GM18519 (cell line): Measurements from ENCODE around the gene LILRA1.
"Not testable (repeated sequence)": the region's sequence is repeated elsewhere in the genome, so short reads cannot be mapped to it uniquely, and the experiment has no call there.

Source experiments
- ATAC-seq: cut with Tn5 transposase; IDR thresholded peaks from one replicate; pipeline ENCODE4 v1.9.1; 2021; ENCODE audit warnings: mild to moderate bottlenecking, moderate library complexity; ENCODE audit not compliant: unreplicated experiment, low FRiP score

The LILRA1 gene

DNA sequence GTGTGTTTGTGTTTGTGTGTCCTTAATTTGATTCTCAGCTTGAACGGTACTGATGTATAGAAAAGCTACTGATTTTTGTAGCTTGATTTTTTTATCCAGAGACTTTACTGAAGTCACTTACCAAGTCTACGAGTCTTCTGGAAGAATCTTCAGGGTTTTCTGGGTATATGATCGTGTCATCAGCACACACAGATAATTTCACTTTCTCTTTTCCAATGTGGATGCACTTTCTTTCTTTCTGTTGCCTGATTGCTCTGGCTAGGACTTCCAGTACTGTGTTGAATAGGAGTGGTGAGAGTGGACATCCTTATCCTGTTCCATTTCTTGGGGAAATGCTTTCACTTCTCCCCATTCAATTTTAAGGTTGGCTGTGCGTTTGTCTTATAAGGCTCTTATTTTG is 29.0 kb downstream of the LILRA1 start:
- no peak for ATAC-seq

GRCh38 chr19:54624234-54624633 is 30.8 kb downstream of the LILRA1 start:
- not testable (repeated sequence) for ATAC-seq

DNA sequence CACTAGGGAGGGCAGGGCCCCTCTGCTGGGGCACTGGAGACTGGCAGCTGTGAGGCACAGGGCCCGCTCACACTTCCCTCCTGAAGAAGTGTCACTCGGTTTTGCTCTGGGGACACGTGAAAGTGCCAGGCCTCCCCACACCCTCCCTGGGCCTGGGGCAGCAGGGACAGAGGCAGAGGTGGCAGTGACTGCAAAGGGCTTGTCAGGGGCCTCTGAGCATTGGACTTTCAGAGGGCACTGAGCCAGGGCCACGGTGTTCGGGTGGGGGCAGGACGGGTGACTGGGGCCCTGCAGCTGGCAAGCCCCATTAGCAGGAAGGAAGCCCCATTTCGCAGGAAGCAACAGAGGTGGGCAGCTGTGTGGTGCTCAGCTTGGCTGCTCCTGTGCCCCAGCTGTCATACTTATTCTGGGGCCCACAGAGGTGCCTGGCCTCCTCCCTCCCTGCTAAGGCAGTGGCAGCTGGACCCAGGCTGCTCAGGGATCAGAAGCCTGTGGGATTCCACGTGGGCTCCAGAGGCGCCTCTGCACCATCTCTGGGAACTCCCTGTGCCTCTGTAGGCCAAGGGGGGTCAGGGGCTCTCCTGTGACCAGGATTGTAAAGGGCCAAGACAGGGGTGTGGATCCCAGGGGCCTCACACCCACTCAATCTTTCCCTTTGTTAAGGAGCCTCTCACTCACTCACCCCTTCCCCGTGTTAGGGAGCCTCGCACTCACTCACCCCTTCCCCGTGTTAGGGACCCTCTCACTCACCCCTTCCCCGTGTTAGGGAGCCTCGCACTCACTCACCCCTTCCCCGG is 31.7 kb downstream of the LILRA1 start:
- not testable (repeated sequence) for ATAC-seq

DNA sequence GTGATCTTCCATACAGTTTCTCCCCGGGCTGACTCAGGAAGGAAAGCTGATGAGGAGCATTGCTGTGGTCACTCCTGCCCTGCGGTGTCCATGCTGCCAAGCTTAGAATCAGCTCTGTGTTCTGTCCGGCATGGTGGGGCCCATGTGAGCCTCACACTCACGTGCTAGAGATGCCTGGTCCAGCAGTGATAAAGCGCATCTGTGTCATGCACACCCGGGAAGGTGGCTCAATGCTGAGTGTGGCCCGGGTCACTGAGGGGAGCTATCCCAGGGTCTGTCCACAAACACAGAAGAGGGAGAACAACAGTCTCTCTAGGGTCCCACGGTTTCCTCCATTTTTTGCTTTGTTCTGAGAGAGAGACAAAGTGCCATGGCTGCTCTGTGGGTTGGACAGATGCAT is 33.3 kb downstream of the LILRA1 start:
- no peak for ATAC-seq

GRCh38 chr19:54627912-54628311 is 34.5 kb downstream of the LILRA1 start:
- not testable (repeated sequence) for ATAC-seq

DNA sequence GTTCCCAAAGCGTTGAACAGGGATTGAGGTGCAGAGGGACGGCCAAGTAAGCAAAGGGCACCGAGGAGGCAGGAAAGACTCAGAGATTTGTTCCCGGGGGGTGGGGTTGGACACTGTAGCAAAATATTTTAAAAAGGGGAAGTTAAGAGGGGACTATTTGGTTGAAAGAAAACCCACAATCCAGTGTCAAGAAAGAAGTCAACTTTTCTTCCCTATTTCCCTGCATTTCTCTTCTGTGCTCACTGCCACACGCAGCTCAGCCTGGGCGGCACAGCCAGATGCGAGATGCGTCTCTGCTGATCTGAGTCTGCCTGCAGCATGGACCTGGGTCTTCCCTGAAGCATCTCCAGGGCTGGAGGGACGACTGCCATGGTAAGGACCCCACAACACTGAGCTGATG is 36.8 kb downstream of the LILRA1 start, which contains the start of gene LILRB1:
LILRB1 (plus strand) TSS at position 223 of the 400 bp plus-strand sequence. CDS start 590 bp downstream, outside the sequence.
- not testable (repeated sequence) for ATAC-seq

DNA sequence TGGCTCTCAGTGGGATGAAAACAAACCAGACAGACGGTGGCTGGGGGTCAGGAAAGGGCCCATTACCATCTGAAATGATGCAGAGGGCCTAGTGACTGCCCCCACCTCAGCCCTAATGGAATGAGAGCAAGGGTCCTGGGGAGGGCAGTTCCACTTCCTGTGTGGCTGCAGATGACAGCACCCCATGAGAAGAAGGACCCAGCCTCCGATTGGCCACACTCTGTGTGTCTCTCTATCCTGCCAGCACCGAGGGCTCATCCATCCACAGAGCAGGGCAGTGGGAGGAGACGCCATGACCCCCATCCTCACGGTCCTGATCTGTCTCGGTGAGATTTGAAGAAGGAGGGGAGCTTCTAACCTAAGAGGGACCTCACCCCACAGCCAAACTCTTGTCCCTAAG is 37.4 kb downstream of the LILRA1 start:
- ATAC-seq, result no peak

- ATAC-seq, result not testable (repeated sequence)
Measured at GRCh38 chr19:54631489-54632337, 38.3 kb downstream of the LILRA1 start.

DNA sequence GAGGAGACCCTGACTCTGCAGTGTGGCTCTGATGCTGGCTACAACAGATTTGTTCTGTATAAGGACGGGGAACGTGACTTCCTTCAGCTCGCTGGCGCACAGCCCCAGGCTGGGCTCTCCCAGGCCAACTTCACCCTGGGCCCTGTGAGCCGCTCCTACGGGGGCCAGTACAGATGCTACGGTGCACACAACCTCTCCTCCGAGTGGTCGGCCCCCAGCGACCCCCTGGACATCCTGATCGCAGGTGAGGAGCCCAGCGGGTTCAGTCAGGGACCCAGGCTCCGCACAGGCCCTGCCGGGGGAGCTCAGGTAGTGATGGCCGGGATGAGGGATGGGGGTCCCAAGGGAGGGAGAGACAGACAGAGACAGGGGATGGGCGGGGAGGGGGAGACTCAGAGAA is 39.1 kb downstream of the LILRA1 start:
- not testable (repeated sequence) for ATAC-seq

DNA sequence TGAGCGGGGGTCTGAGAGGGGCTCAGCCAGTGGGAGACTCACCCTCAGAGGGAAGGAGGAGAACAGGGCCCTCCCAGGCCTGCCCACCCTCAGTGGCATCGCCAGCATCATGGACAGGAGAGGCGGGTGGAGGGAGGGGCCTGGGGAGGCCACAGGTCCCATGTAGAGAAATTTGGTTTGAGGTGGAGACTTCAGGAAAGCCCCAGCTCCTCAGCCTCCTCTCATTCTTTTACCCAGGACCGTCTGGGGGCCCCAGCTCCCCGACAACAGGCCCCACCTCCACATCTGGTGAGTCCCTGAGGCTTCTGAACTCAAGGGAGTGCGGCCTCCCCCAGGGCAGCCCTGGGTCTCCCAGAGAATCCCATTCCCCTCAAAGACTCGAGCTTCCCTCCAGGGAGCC is 40.0 kb downstream of the LILRA1 start:
- no peak for ATAC-seq

DNA sequence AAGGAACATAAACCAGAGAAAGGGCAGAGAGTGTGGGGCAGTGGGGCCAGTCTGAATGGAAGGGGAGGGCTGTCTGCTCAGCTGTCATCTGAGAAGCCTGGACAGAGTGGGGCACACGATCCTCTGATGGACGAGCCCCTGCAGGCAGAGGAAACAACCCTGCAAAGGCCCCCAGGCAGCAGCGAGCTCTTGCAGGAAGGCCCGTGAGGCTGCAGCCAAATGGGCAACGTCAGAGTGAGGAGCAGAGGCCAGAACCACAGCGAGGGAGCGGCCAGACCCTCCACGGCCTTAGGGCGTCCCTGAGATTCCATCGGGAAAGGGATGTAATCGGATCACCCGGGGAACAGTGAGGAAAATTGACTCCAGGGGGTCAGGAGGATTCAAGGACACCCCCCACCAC is 42.6 kb downstream of the LILRA1 start:
- ATAC-seq, result not testable (repeated sequence)

DNA sequence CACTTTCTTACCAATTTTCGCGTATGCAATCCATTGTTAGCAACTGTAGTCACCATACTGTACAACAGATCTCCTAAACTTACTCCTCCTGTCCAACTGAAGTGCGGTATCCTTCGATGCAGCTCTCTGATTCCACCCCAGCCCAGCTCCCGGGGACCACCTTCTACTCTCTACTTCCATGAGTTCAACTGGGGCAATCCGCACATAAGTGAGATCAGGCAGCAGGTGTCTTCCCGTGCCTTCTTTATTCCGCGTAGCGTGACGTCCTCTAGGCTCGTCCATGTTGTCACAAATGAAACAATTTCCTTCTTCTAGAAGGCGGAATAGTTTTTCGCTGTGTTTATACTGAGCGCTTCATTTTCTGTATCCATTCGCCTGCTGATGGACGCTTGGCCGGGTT is 45.3 kb downstream of the LILRA1 start:
- no peak for ATAC-seq

DNA sequence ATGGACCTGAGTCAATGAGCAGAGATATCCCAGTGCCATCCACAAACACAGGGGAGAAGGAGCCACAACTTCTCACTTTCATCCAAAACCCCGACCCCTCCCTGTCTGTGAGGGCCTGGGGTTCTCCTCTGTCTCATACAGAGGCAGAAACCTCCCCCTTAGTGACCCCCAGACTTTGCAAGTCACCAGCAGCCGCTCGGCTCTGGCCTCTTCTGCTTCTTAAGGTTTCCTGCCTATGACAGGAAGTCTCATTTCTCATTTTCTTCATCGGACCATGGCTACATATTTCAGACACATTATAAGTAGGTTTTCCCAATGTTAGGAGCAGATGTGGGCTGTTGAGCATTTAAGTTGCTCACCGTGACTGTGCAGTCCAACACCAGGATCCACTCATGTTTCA is 49.5 kb downstream of the LILRA1 start:
- ATAC-seq, result not testable (repeated sequence)

DNA sequence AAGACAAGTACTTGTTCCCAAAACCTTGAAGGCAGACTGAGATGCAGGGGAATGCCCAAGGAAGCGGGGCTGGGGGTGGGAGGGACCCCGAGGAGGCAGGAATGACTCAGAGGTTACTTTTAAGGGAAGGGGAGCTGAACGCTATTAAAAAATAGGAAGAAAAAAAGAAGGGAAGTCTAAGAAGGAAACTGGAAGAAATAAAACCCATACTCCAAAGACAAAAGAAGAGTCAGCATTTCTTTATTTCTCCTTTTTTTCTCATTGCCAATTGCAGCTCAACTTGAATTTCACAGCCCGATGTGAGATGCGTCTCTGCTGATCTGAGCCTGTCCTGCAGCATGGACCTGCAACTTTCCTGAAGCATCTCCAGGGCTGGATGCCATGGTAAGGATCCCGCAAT is 50.2 kb downstream of the LILRA1 start:
- not testable (repeated sequence) for ATAC-seq

DNA sequence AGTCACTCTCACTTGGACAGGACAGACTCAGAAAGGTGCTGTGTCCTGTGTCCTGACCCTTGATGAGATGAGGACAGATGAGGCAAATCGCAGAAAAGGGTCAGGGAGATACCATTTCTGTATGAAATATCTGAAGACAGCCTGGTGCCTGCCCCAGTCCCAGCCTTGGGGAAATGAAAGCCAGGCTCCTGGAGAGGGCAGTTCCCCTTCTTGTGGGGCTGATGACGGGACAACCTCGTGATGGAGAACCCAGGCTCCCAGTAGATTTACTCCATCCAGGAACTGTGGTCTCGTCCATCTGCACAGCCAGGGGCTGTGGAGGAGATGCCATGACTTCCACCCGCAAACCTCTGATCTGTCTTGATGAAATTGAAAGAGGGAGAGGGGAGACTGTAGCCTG is 50.6 kb downstream of the LILRA1 start:
- ATAC-seq, result no peak

- ATAC-seq, result no peak
Measured at GRCh38 chr19:54646331-54646841, 53.0 kb downstream of the LILRA1 start.

GRCh38 chr19:54648129-54648528 is 54.7 kb downstream of the LILRA1 start:
- ATAC-seq, result no peak

DNA sequence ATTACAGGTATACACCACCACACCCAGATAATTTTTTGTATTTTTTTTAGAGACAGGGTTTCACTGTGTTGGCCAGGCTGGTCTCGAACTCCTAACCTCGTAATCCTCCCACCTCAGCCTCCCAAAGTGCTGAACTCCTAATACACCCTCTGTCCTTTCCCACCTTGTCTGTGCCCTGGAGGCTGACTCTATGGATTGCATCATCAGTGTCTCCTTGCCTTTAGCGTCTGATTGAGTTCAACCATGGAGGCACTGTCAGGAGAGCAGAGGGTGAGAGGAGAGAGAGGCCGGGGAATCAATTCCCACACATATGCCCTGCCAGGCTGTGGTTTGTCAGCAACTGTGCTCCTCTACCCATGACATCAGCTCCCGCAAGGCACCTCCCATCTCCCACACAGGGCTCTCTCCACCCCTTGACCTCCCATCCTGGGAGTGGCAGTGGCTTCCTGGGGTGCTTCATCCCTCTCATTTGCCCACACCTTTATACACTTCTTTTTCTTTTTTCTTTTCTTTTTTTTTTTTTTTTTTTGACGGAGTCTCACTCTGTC is 56.8 kb downstream of the LILRA1 start:
- no peak for ATAC-seq
